ENCODE measurements around the gene CCDC149.

The CCDC149 gene

GRCh38 chr4:24778464-24779225 lies 134.2 kb downstream of the CCDC149 start:
- H3F3A ChIP-seq (ENCODE audit: insufficient read depth, low read length), result no peaks in the 10 kb centered on the region
- TF ChIP-seq EZH2 (IDR thresholded peaks at IDR 0.05; ENCODE audit: borderline replicate concordance, low read length) (no peak), CTCF (IDR thresholded peaks at IDR 0.05; ENCODE audit: low read length) (no peak)
- no peak overlapping the region for H3K27ac ChIP-seq (ENCODE audit: low read depth, low read length, poor library complexity, severe bottlenecking)
- H3K4me1 ChIP-seq (ENCODE audit: insufficient read depth, low read length, severe bottlenecking), result no peaks in the 10 kb centered on the region
- no peak overlapping the region for H3K9ac ChIP-seq (ENCODE audit: low read length)
- H4K20me1 ChIP-seq (ENCODE audit: insufficient read depth, low read length), result no peaks in the 10 kb centered on the region
- H3K9me2 ChIP-seq (ENCODE audit: low read depth, low read length), result no peaks in the 10 kb centered on the region
- no peaks in the 10 kb centered on the region for H3K9me3 ChIP-seq (ENCODE audit: low read length)
- H2AFZ ChIP-seq (ENCODE audit: low read length), result no peak overlapping the region
- no peak overlapping the region for H3K4me2 ChIP-seq (ENCODE audit: low read length)
- H3K4me3 ChIP-seq (ENCODE audit: low read depth, low read length, poor library complexity, severe bottlenecking), result no peak overlapping the region
- no peaks in the 10 kb centered on the region for H3K36me3 ChIP-seq (ENCODE audit: insufficient read depth, low read length)
- H3K27me3 ChIP-seq (ENCODE audit: insufficient read depth, low read length), result no peaks in the 10 kb centered on the region
- H3K79me2 ChIP-seq (ENCODE audit: insufficient read depth, low read length), result no peaks in the 10 kb centered on the region

- Histone ChIP-seq H3K9ac (ENCODE audit: low read length) (no peak overlapping the region), H3K9me2 (ENCODE audit: low read depth, low read length) (no peaks in the 10 kb centered on the region), H3K27me3 (ENCODE audit: insufficient read depth, low read length) (no peaks in the 10 kb centered on the region), H4K20me1 (ENCODE audit: insufficient read depth, low read length) (no peaks in the 10 kb centered on the region), H2AFZ (ENCODE audit: low read length) (no peak overlapping the region), H3K9me3 (ENCODE audit: low read length) (no peaks in the 10 kb centered on the region), H3K27ac (ENCODE audit: low read depth, low read length, poor library complexity, severe bottlenecking) (no peak overlapping the region), H3F3A (ENCODE audit: insufficient read depth, low read length) (no peaks in the 10 kb centered on the region), H3K4me3 (ENCODE audit: low read depth, low read length, poor library complexity, severe bottlenecking) (no peak overlapping the region), H3K36me3 (ENCODE audit: insufficient read depth, low read length) (no peaks in the 10 kb centered on the region), H3K79me2 (ENCODE audit: insufficient read depth, low read length) (no peaks in the 10 kb centered on the region), H3K4me2 (ENCODE audit: low read length) (no peak overlapping the region), H3K4me1 (ENCODE audit: insufficient read depth, low read length, severe bottlenecking) (no peaks in the 10 kb centered on the region)
- TF ChIP-seq CTCF (IDR thresholded peaks at IDR 0.05; ENCODE audit: low read length), result no peak
- no peak for TF ChIP-seq EZH2 (IDR thresholded peaks at IDR 0.05; ENCODE audit: borderline replicate concordance, low read length)
Observed at GRCh38 chr4:24777536-24778463, 135.0 kb downstream of the CCDC149 start.

GRCh38 chr4:24775750-24776149 lies 137.1 kb downstream of the CCDC149 start:
- Histone ChIP-seq H3K9me2 (ENCODE audit: low read depth, low read length) (no peaks in the 10 kb centered on the region), H3K4me3 (ENCODE audit: low read depth, low read length, poor library complexity, severe bottlenecking) (no peak overlapping the region), H3K36me3 (ENCODE audit: insufficient read depth, low read length) (no peaks in the 10 kb centered on the region), H3K9ac (ENCODE audit: low read length) (no peak overlapping the region), H3K27me3 (ENCODE audit: insufficient read depth, low read length) (no peaks in the 10 kb centered on the region), H3K27ac (ENCODE audit: low read depth, low read length, poor library complexity, severe bottlenecking) (no peak overlapping the region), H3F3A (ENCODE audit: insufficient read depth, low read length) (no peaks in the 10 kb centered on the region), H3K4me2 (ENCODE audit: low read length) (no peak overlapping the region), H3K9me3 (ENCODE audit: low read length) (no peaks in the 10 kb centered on the region), H3K4me1 (ENCODE audit: insufficient read depth, low read length, severe bottlenecking) (no peaks in the 10 kb centered on the region), H4K20me1 (ENCODE audit: insufficient read depth, low read length) (no peaks in the 10 kb centered on the region), H3K79me2 (ENCODE audit: insufficient read depth, low read length) (no peaks in the 10 kb centered on the region), H2AFZ (ENCODE audit: low read length) (no peak overlapping the region)
- no peak for TF ChIP-seq CTCF (IDR thresholded peaks at IDR 0.05; ENCODE audit: low read length)
- TF ChIP-seq EZH2 (IDR thresholded peaks at IDR 0.05; ENCODE audit: borderline replicate concordance, low read length), result no peak
